Natural killer cell (primary cell): ENCODE measurements around the gene FAM151A. TPM values are rescaled to one million over a fixed set of nuclear protein-coding genes. Genes with fewer than 3 reads are reported as not detected.

Source experiments
- ATAC-seq, 3 donors: fragments of 150-1000 bp in 2 of 3; fragments of 200-7000 bp in 1 of 3; cut with Tn5 transposase; 1 replicate in 1 of 3; 2 replicates in 2 of 3; pipeline ENCODE4 v1.10.0; 2021; ENCODE audit warnings: mild to moderate bottlenecking in 2 of 3, moderate library complexity in 2 of 3
- DNase-seq, 2 donors: peaks; one replicate each; pipeline versions ENCODE4 v3.0.0 to v3.0.0-alpha.2; 2013 to 2021; ENCODE audit warnings: mixed read lengths in 1 of 2
- H3K27ac ChIP-seq: one replicate; pipeline ENCODE4 v1.5.1; 2013; ENCODE audit warnings: mild to moderate bottlenecking, low read length
- H3K27me3 ChIP-seq: one replicate; pipeline ENCODE4 v1.6.1; 2013; ENCODE audit warnings: low read length; ENCODE audit not compliant: control insufficient read depth, insufficient read depth
- H3K36me3 ChIP-seq: one replicate; pipeline ENCODE4 v1.6.1; 2013; ENCODE audit warnings: low read length; ENCODE audit not compliant: control insufficient read depth, insufficient read depth
- H3K4me1 ChIP-seq: one replicate; pipeline ENCODE4 v1.6.1; 2013; ENCODE audit warnings: low read length; ENCODE audit not compliant: control insufficient read depth, insufficient read depth
- H3K4me3 ChIP-seq: one replicate; pipeline ENCODE4 v1.5.1; 2013; ENCODE audit warnings: low read length
- H3K9me3 ChIP-seq: one replicate; pipeline ENCODE4 v1.6.1; 2013; ENCODE audit warnings: low read length; ENCODE audit not compliant: control insufficient read depth, insufficient read depth
- H3K27ac Mint-ChIP-seq, 2 donors: one replicate each; pipeline ENCODE4 v1.8.0; 2022; ENCODE audit warnings: mild to moderate bottlenecking in 2 of 2, mixed read lengths in 2 of 2, moderate library complexity in 1 of 2
- H3K27me3 Mint-ChIP-seq, 2 donors: one replicate each; pipeline ENCODE4 v1.8.0; 2022; ENCODE audit warnings: low read depth in 2 of 2, mixed read lengths in 2 of 2
- H3K36me3 Mint-ChIP-seq: one replicate; pipeline ENCODE4 v1.8.0; 2022; ENCODE audit warnings: mixed read lengths
- H3K4me1 Mint-ChIP-seq, 2 donors: one replicate each; pipeline ENCODE4 v1.8.0; 2022; ENCODE audit warnings: mixed read lengths in 2 of 2
- H3K4me3 Mint-ChIP-seq: one replicate; pipeline ENCODE4 v1.8.0; 2022; ENCODE audit warnings: mild to moderate bottlenecking, moderate library complexity, mixed read lengths
- H3K9me3 Mint-ChIP-seq, 2 donors: one replicate each; pipeline ENCODE4 v1.8.0; 2022; ENCODE audit warnings: mixed read lengths in 2 of 2
- WGBS: methylation state at CpG from one replicate; pipeline ENCODE4 v1.1.7; 2013; ENCODE audit warnings: missing lambda C conversion rate; ENCODE audit not compliant: insufficient coverage; 5-methylcytosine and 5-hydroxymethylcytosine counted together
- intact Hi-C: fragments of 100-400 bp; cut with micrococcal nuclease; formaldehyde crosslinking; loops from one replicate; pipeline ENCODE4 v1.14.2; 2022
- total RNA-seq, 4 donors: library from RNA; stranded (reverse); fragments of 120-200 nt in 1 of 4; gene quantifications; one replicate each; pipeline versions ENCODE4 v1.2.3 to v1.2.4, GENCODE V29; 2013 to 2022
- TF ChIP-seq, protein P1 (sequence below): fragments of 200-600 bp; IDR thresholded peaks from one replicate; pipeline ENCODE4 v1.8.0; 2022; ENCODE audit warnings: antibody characterized with exemption

Gene FAM151A
- total RNA-seq, 3 donors from 2014 or later (not counting 1 experiment from before 2014, with no cell fraction given): not detected

DNA sequence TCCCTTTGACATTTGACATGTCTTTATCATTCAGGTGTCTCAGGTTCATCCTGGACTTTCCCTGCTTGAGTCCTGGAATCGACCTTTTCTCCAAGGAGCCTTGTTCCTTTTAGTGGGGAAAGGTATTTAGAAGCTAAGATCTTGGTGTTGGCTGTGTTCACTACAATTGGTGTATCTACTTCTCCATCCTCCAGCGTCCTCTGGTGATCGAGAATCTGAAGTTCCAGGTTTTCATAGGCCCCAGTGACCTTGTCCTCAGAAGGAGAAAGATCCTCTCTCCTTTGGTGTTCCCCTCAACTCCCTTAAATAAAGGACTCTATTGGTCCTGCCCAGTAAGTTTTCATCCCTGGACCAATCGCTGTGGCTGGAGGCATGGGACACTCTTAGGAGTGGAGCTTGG is 40.4 kb upstream of the FAM151A start:
- Mint-ChIP-seq H3K36me3 (no peaks in the 10 kb centered on the region), H3K9me3 (no peaks in the 10 kb centered on the region), H3K4me3 (no peak overlapping the region), H3K4me1 (no peaks in the 10 kb centered on the region), H3K27ac (peak overlapping the region in 1 of 2 donors; percentile 7), H3K27me3 (peaks cover 0 to 3% of the 10 kb centered on the region in 2 donors)
- Histone ChIP-seq H3K27me3 (no peaks in the 10 kb centered on the region), H3K4me3 (no peak overlapping the region), H3K36me3 (no peaks in the 10 kb centered on the region), H3K9me3 (no peaks in the 10 kb centered on the region), H3K27ac (no peak overlapping the region), H3K4me1 (no peaks in the 10 kb centered on the region)
- no peak for ATAC-seq
- intact Hi-C loops: no loop called here
- TF ChIP-seq, protein P1, sequence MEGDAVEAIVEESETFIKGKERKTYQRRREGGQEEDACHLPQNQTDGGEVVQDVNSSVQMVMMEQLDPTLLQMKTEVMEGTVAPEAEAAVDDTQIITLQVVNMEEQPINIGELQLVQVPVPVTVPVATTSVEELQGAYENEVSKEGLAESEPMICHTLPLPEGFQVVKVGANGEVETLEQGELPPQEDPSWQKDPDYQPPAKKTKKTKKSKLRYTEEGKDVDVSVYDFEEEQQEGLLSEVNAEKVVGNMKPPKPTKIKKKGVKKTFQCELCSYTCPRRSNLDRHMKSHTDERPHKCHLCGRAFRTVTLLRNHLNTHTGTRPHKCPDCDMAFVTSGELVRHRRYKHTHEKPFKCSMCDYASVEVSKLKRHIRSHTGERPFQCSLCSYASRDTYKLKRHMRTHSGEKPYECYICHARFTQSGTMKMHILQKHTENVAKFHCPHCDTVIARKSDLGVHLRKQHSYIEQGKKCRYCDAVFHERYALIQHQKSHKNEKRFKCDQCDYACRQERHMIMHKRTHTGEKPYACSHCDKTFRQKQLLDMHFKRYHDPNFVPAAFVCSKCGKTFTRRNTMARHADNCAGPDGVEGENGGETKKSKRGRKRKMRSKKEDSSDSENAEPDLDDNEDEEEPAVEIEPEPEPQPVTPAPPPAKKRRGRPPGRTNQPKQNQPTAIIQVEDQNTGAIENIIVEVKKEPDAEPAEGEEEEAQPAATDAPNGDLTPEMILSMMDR: no peak
- no peak for DNase-seq
- 90% methylated on average over 3 of the region's 4 CpGs for WGBS

DNA sequence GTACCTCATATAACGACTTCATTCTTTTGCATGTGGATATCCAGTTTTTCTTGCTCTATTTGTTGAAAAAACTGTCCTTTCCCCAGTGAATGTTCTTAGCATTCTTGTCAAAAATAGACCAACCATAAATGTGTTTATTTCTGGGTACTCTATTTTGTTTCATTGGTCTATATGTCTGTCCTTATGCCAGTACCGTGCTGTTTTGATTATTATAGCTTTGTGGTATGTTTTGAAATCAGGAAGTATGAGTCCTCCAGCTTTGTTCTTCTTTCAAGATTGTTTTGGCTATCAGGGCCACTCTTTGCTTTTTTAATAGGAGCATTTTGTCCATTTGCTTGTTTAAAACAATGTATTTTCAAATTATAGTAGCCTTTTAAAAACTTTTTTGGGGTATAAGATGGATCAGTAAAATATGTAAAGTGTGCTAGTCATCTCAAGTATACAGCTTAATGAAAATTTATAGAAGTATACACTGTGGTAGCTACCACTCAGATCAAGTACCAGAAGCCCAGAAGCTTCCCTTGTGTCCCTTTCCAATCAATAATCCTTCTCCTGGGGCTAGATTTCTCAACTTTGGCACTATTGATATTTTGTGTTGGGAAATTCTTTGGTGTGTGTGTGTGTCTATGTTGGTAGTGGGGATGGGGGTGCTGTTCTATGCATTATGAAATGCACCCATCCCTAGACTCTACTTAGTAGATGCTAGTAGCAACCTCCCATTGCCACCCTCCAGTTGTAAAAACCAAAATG is 35.0 kb upstream of the FAM151A start:
- no peaks in the 10 kb centered on the region for H3K36me3 ChIP-seq
- intact Hi-C loops: no loop called here
- DNase-seq (no peak), ATAC-seq (no peak)
- no peaks in the 10 kb centered on the region for H3K9me3 Mint-ChIP-seq
- H3K4me3 ChIP-seq: no peak overlapping the region
- H3K4me1 ChIP-seq: no peaks in the 10 kb centered on the region
- H3K27me3 ChIP-seq: no peaks in the 10 kb centered on the region
- no peaks in the 10 kb centered on the region for H3K9me3 ChIP-seq
- H3K27ac ChIP-seq: no peak overlapping the region
- no peaks in the 10 kb centered on the region for H3K36me3 Mint-ChIP-seq
- no peak overlapping the region for H3K27ac Mint-ChIP-seq
- WGBS: 89% methylated on average over 2 of the region's 2 CpGs
- no peaks in the 10 kb centered on the region for H3K27me3 Mint-ChIP-seq
- H3K4me1 Mint-ChIP-seq: no peaks in the 10 kb centered on the region
- H3K4me3 Mint-ChIP-seq: no peak overlapping the region
- TF ChIP-seq, protein P1: no peak

DNA sequence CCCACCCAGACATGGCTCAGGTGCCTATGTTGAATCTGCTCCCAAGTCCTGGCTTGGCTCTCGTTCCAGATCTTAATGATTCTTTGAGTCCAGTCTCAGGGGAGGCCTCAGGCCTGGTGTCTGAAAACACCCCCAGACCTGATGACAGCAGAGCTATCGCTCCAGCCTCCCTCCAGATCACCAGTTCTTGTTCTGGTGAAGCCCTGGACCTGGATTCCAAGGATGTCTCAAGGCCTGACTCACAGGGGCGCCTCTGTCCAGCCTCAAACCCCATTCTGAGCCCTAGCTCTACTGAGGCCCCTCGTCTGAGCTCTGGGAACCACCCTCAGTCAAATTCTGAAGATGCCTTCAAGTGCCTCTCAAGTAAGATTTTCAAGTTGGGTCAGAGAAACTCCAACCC is 29.7 kb upstream of the FAM151A start:
- H3K9me3 ChIP-seq: no peaks in the 10 kb centered on the region
- no peaks in the 10 kb centered on the region for H3K36me3 ChIP-seq
- H3K4me3 ChIP-seq: no peak overlapping the region
- Mint-ChIP-seq H3K27ac (no peak overlapping the region), H3K9me3 (no peaks in the 10 kb centered on the region), H3K27me3 (peaks cover 5 to 12% of the 10 kb centered on the region in 2 donors), H3K4me1 (no peaks in the 10 kb centered on the region), H3K4me3 (no peak overlapping the region), H3K36me3 (no peaks in the 10 kb centered on the region)
- WGBS: 75% methylated on average over 4 of the region's 4 CpGs
- DNase-seq: no peak
- no peak overlapping the region for H3K27ac ChIP-seq
- no peaks in the 10 kb centered on the region for H3K4me1 ChIP-seq
- H3K27me3 ChIP-seq: no peaks in the 10 kb centered on the region
- ATAC-seq: no peak
- TF ChIP-seq, protein P1: no peak
- intact Hi-C loops: no loop called here

DNA sequence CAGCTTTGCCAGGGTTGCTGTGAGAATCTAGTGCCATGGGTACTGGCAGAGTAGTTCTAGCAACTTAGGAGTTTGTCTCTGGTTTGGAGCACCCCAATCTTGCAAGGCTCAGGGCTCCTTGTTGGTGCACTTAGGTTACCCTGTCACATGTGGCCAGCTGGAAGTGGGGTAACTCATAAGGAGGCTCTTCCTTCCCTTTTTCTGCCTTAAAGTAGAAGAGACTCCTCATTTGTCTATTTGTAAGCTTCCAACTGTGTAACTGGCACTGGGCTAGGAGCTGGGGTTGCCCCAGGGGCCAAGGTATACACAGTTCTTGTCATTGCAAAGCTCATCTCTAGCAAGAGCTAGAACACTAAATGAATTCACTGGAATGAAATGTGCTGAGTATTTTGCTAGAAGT is 28.8 kb upstream of the FAM151A start:
- Mint-ChIP-seq H3K27ac (no peak overlapping the region), H3K36me3 (no peaks in the 10 kb centered on the region), H3K27me3 (peaks cover 5 to 12% of the 10 kb centered on the region in 2 donors), H3K4me1 (no peaks in the 10 kb centered on the region), H3K4me3 (no peak overlapping the region), H3K9me3 (no peaks in the 10 kb centered on the region)
- TF ChIP-seq, protein P1: no peak
- intact Hi-C loops: no loop called here
- no peak overlapping the region for H3K27ac ChIP-seq
- ATAC-seq (no peak), DNase-seq (no peak)
- H3K4me3 ChIP-seq: no peak overlapping the region
- no peaks in the 10 kb centered on the region for H3K4me1 ChIP-seq
- H3K27me3 ChIP-seq: no peaks in the 10 kb centered on the region
- H3K36me3 ChIP-seq: no peaks in the 10 kb centered on the region
- no peaks in the 10 kb centered on the region for H3K9me3 ChIP-seq
